CD4-positive, alpha-beta T cell (primary cell): ENCODE data around the gene MED25. TPM values are rescaled to one million over a fixed set of nuclear protein-coding genes. Genes with fewer than 3 reads are reported as not detected.

ENCODE experiments used
- ATAC-seq: fragments of 200-7000 bp; cut with Tn5 transposase; one replicate; pipeline ENCODE4 v1.10.0; 2022; ENCODE audit warnings: mild to moderate bottlenecking; ENCODE audit not compliant: poor library complexity
- CTCF ChIA-PET: fragments of 350-600 bp; sonication (Branson Sonifier 250); formaldehyde crosslinking; loops from one replicate; lab custom pipeline; 2021; ENCODE audit warnings: antibody characterized with exemption, inconsistent platforms; lab: Charles Lee
- POLR2A ChIA-PET: fragments of 350-600 bp; sonication (Branson Sonifier 250); formaldehyde crosslinking; loops from one replicate; lab custom pipeline; 2021; ENCODE audit warnings: antibody characterized with exemption, inconsistent platforms; lab: Charles Lee
- DNase-seq, 14 experiments: peaks; one replicate each; pipeline ENCODE4 v3.0.0-alpha.2; 2013 to 2020; ENCODE audit warnings: mixed read lengths in 2 of 14
- H3K27ac ChIP-seq, 2 donors: one replicate each; pipeline versions ENCODE4 v1.5.1 to v1.7.0; 2013; ENCODE audit warnings: low read length in 2 of 2, low read depth in 1 of 2, mild to moderate bottlenecking in 1 of 2
- H3K27me3 ChIP-seq, 2 experiments: 1 replicate in 1 of 2; 2 replicates in 1 of 2; pipeline versions ENCODE4 v1.6.1 to v1.7.0; 2013; ENCODE audit warnings: low read length in 2 of 2, control low read depth in 1 of 2, mild to moderate bottlenecking in 1 of 2, moderate library complexity in 1 of 2; ENCODE audit not compliant: insufficient read depth in 2 of 2, control insufficient read depth in 1 of 2
- H3K36me3 ChIP-seq: one replicate; pipeline ENCODE4 v1.6.1; 2013; ENCODE audit warnings: low read length, control low read depth; ENCODE audit not compliant: insufficient read depth
- H3K4me1 ChIP-seq: one replicate; pipeline ENCODE4 v1.6.1; 2013; ENCODE audit warnings: low read length, control low read depth; ENCODE audit not compliant: insufficient read depth
- H3K4me3 ChIP-seq: one replicate; pipeline ENCODE4 v1.5.1; 2013; ENCODE audit warnings: mild to moderate bottlenecking, low read length, moderate library complexity
- H3K9me3 ChIP-seq, 2 experiments: 1 replicate in 1 of 2; 2 replicates in 1 of 2; pipeline versions ENCODE4 v1.6.1 to v1.7.0; 2013; ENCODE audit warnings: low read length in 2 of 2, mild to moderate bottlenecking in 2 of 2, control low read depth in 1 of 2, moderate library complexity in 1 of 2; ENCODE audit not compliant: control insufficient read depth in 1 of 2, insufficient read depth in 1 of 2
- H3K27ac Mint-ChIP-seq: one replicate; pipeline ENCODE4 v1.8.0; 2020; ENCODE audit warnings: mixed read lengths
- H3K27me3 Mint-ChIP-seq: one replicate; pipeline ENCODE4 v1.8.0; 2021; ENCODE audit warnings: mixed read lengths
- H3K36me3 Mint-ChIP-seq: one replicate; pipeline ENCODE4 v1.8.0; 2021; ENCODE audit warnings: low read depth, mixed read lengths
- H3K4me1 Mint-ChIP-seq: one replicate; pipeline ENCODE4 v1.8.0; 2021; ENCODE audit warnings: low read depth, mixed read lengths
- H3K4me3 Mint-ChIP-seq: one replicate; pipeline ENCODE4 v1.8.0; 2020; ENCODE audit warnings: mild to moderate bottlenecking, mixed read lengths
- H3K9me3 Mint-ChIP-seq: one replicate; pipeline ENCODE4 v1.8.0; 2020; ENCODE audit warnings: mixed read lengths
- CTCF ChIP-seq: fragments of 200-600 bp; IDR thresholded peaks from one replicate; pipeline ENCODE4 v1.8.0; 2022; ENCODE audit warnings: antibody characterized with exemption, mild to moderate bottlenecking
- intact Hi-C, 2 experiments: fragments of 100-400 bp; cut with DNase I in 1 of 2; cut with micrococcal nuclease in 1 of 2; formaldehyde crosslinking; loops; one replicate each; pipeline versions ENCODE4 v1.15.1 to v1.9.0; 2023 to 2025; cut with DNase I, micrococcal nuclease
- total RNA-seq, 174 experiments: library from RNA in 2 of 174; stranded (reverse) in 2 of 174; gene quantifications; one replicate each; pipeline ENCODE4 v1.2.3 and lab custom pipeline; 2021 to 2026

Gene MED25
- total RNA-seq, 2 experiments from 2014 or later: 67.2 to 67.8 TPM

GRCh38 chr19:49775742-49776370 lies 42.2 kb upstream of the MED25 start:
- CTCF ChIA-PET: no interaction called here
- no peak for DNase-seq
- H3K27me3 ChIP-seq: no peaks in the 10 kb centered on the region
- Mint-ChIP-seq H3K36me3 (peaks cover 32% of the 10 kb centered on the region), H3K27ac (no peak overlapping the region), H3K27me3 (no peaks in the 10 kb centered on the region), H3K4me1 (peaks cover 22% of the 10 kb centered on the region), H3K9me3 (no peaks in the 10 kb centered on the region), H3K4me3 (no peak overlapping the region)
- TF ChIP-seq CTCF: no peak
- H3K4me3 ChIP-seq: no peak overlapping the region
- peaks cover 5% of the 10 kb centered on the region for H3K4me1 ChIP-seq
- POLR2A ChIA-PET: interaction anchor here (1.2 kb wide), 1 partner anchor 9 kb away, joined by 3 read pairs; the partner anchor contains the start of gene AP2A1
- H3K36me3 ChIP-seq: peaks cover 8% of the 10 kb centered on the region
- H3K27ac ChIP-seq: no peak overlapping the region
- ATAC-seq: no peak
- intact Hi-C loops: no loop called here
- H3K9me3 ChIP-seq: no peaks in the 10 kb centered on the region

- no peaks in the 10 kb centered on the region for H3K9me3 Mint-ChIP-seq
- H3K4me3 Mint-ChIP-seq: no peak overlapping the region
- TF ChIP-seq CTCF: no peak
- Histone ChIP-seq H3K9me3 (no peaks in the 10 kb centered on the region), H3K4me1 (peaks cover 5% of the 10 kb centered on the region), H3K4me3 (no peak overlapping the region), H3K27me3 (no peaks in the 10 kb centered on the region), H3K27ac (no peak overlapping the region), H3K36me3 (peaks cover 4% of the 10 kb centered on the region)
- H3K36me3 Mint-ChIP-seq: peaks cover 36% of the 10 kb centered on the region
- ChIA-PET POLR2A (interaction anchor here (1.2 kb wide), 1 partner anchor 10 kb away, joined by 3 read pairs; the partner anchor contains the start of gene AP2A1), CTCF (no interaction called here)
- H3K27ac Mint-ChIP-seq: no peak overlapping the region
- H3K27me3 Mint-ChIP-seq: no peaks in the 10 kb centered on the region
- intact Hi-C loops: no loop called here
- H3K4me1 Mint-ChIP-seq: peaks cover 22% of the 10 kb centered on the region
- DNase-seq: no peak
- ATAC-seq: no peak
Measured at GRCh38 chr19:49776371-49776764, 41.7 kb upstream of the MED25 start.

DNA sequence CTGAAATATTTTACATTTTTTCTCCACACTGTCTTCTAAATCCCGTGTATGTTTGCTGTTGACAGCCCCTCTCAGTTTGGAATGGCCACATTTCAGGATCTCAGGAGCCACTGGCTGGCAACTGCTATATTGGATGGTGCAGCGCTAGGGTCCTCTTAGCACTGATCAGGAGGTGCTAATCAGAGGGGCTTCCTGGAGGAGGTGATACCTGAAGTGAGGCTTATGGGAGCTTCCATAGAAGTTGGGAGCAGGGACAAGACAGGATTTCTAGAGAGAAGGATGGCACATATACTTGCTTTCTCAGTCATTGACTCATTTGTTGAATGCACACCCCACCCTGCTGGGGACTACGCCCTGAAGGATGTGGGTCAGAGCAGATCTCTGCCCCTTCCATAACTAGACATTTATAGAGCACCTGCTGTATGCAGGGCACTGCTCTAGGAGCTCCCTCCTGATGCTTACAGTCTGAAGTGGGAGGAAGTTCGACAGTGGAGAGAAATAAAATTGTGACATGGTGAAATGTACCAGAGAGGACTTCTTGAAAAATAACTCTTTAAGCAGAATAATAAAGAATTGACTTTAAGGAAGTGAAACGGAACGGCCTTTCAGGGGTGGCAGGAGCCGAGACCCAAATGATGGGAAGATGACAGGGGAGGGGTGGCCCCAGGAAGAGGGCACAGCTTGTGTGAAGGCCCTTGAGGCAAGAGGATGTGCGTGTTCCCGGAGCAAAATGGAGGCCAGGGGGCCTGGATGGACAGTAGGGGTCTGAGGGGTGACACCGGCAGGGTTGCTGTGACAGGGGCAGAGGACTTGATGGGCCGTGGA lies 38.1 kb upstream of the MED25 start:
- H3K4me3 ChIP-seq: no peak overlapping the region
- H3K27me3 ChIP-seq: no peaks in the 10 kb centered on the region
- ChIA-PET POLR2A (interaction anchor here (1.2 kb wide), 1 partner anchor 14 kb away, joined by 3 read pairs; no protein-coding TSS in a partner anchor), CTCF (no interaction called here)
- Mint-ChIP-seq H3K9me3 (no peaks in the 10 kb centered on the region), H3K4me3 (no peak overlapping the region), H3K27me3 (no peaks in the 10 kb centered on the region), H3K27ac (no peak overlapping the region), H3K4me1 (peaks cover 10% of the 10 kb centered on the region), H3K36me3 (peaks cover 47% of the 10 kb centered on the region)
- no peaks in the 10 kb centered on the region for H3K9me3 ChIP-seq
- H3K4me1 ChIP-seq: peaks cover 2% of the 10 kb centered on the region
- H3K36me3 ChIP-seq: peaks cover 27% of the 10 kb centered on the region
- TF ChIP-seq CTCF: no peak
- ATAC-seq (no peak), DNase-seq (peak in 1 of 14 experiments; percentile 15)
- no peak overlapping the region for H3K27ac ChIP-seq
- intact Hi-C loops: no loop called here
